ENCODE results near the gene SRF. TPM values are rescaled to one million over a fixed set of nuclear protein-coding genes. Genes with fewer than 3 reads are reported as not detected.

SRF gene
- total and polyA plus RNA-seq, 2 of the 4 experiments (the other 2 are of a cell fraction), result 20.6 to 56.3 TPM

DNA sequence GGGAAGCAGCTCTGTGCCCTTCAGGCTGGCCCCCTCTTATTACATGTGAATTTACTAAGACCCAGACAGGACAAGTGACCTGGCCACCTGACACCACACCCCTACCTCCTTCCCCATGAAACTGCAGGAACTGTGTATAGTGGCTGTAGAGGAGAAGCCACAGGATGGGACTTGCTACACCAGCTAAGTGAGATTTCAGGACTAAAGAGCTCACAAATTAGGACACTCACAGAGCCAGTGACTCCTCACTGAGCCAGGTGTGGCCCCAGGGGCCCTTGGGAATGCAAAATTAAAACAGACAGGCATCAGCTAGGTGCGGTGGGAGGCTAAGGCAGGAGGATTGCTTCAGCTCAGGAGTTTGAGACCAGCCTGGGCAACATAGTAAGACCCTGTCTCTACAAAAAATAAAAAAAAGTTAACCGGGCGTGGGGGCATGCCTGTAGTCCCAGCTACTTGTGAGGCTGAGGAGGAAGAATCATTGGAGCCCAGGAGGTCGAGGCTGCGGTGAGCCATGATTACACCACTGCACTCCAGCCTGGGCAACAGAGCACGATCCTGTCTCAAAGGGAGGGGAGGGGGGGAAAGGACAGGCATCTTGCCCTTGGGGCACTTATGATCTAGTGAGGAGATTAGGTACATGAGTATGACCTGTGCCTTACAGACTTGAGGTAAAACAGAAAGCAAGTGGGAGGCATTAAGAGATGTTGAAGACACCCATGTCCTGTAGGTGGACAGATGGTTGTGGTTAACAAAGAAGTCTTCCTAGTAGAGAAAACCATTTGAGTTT lies 23.2 kb upstream of the SRF start:
- CTCF ChIA-PET, result no interaction called here
- in situ Hi-C loops (cut with MboI; ENCODE audit: low sequenced_read_pairs), result loop anchor here (10.0 kb wide), 1 partner anchor 243 kb away; no protein-coding TSS in a partner anchor

More for the DNA sequence above, 23.2 kb upstream of the SRF start:
- WGBS, 2 experiments (ENCODE audit: extremely low coverage in 2 of 2, insufficient read length in 1 of 2), result no CpG with 5 or more reads among the region's 6 CpGs
- Histone ChIP-seq H3K14ac (replicated peaks; ENCODE audit: low read depth, low read length) (no peak overlapping the region), H2AK5ac (ENCODE audit: low read depth, low read length) (no peak overlapping the region), H3K4ac (ENCODE audit: low read depth, low read length) (no peak overlapping the region), H3K36me3 (ENCODE audit: control insufficient read depth, insufficient read depth, low read length) (peaks cover 43% of the 10 kb centered on the region), H2BK20ac (ENCODE audit: low read depth, low read length) (no peak overlapping the region), H4K20me1 (ENCODE audit: insufficient read depth, low read length) (peaks cover 6% of the 10 kb centered on the region; the same call in 1 of the 2 replicates), H3K9me1 (ENCODE audit: insufficient read depth, low read length) (0 out of 2 replicates have a peak, but pooled peaks cover 3% of the 10 kb centered on the region), H3K56ac (ENCODE audit: extremely low read depth, insufficient read depth, low read length) (no peak overlapping the region), H3K9me3 (ENCODE audit: control insufficient read depth, insufficient read depth, low read length) (no peaks in the 10 kb centered on the region), H3K27ac (ENCODE audit: insufficient read depth, low read length) (no peak overlapping the region), H2BK5ac (ENCODE audit: low read depth, low read length, poor library complexity, severe bottlenecking) (no peak overlapping the region), H4K5ac (ENCODE audit: low read depth, low read length) (no peak overlapping the region), H3K4me1 (ENCODE audit: control insufficient read depth, insufficient read depth, low read length) (peaks cover 11% of the 10 kb centered on the region), H3K27me3 (ENCODE audit: control insufficient read depth, insufficient read depth, low read length) (no peaks in the 10 kb centered on the region), H2AK9ac (replicated peaks; ENCODE audit: low read depth, low read length, poor library complexity) (no peak overlapping the region), H2BK15ac (ENCODE audit: low read depth, low read length) (no peak overlapping the region), H3K18ac (ENCODE audit: low read depth, low read length) (no peak overlapping the region), H3K4me2 (ENCODE audit: low read depth, low read length) (no peak overlapping the region), H3K23ac (ENCODE audit: low read depth, low read length) (no peak overlapping the region), H2BK120ac (ENCODE audit: low read depth, low read length) (no peak overlapping the region), H4K8ac (ENCODE audit: low read depth in 2 of 2, low read length in 2 of 2) (no peak overlapping the region), H3K4me3 (ENCODE audit: insufficient read depth, low read depth, low read length) (no peak overlapping the region), H3K9ac (ENCODE audit: low read depth, low read length) (no peak overlapping the region), H4K91ac (ENCODE audit: insufficient read depth, low read depth, low read length) (no peak overlapping the region), H3K79me1 (ENCODE audit: low read depth in 1 of 2, low read length in 2 of 2) (peaks cover 5 to 22% of the 10 kb centered on the region in 2 experiments; a peak in 2 of 4 replicates), H2AFZ (replicated peaks; ENCODE audit: low read length, poor library complexity) (no peak overlapping the region)
- DNase-seq (no peak), ATAC-seq (ENCODE audit: low read depth) (no peak)
- intact Hi-C loops (cut with micrococcal nuclease) (no loop called here), dilution Hi-C loops (cut with HindIII; ENCODE audit: low sequenced_read_pairs, unreplicated experiment) (no loop called here)
- BruUV-seq (replicated peaks), result no TSS peak
- TF ChIP-seq, protein P1, sequence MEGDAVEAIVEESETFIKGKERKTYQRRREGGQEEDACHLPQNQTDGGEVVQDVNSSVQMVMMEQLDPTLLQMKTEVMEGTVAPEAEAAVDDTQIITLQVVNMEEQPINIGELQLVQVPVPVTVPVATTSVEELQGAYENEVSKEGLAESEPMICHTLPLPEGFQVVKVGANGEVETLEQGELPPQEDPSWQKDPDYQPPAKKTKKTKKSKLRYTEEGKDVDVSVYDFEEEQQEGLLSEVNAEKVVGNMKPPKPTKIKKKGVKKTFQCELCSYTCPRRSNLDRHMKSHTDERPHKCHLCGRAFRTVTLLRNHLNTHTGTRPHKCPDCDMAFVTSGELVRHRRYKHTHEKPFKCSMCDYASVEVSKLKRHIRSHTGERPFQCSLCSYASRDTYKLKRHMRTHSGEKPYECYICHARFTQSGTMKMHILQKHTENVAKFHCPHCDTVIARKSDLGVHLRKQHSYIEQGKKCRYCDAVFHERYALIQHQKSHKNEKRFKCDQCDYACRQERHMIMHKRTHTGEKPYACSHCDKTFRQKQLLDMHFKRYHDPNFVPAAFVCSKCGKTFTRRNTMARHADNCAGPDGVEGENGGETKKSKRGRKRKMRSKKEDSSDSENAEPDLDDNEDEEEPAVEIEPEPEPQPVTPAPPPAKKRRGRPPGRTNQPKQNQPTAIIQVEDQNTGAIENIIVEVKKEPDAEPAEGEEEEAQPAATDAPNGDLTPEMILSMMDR (conservative IDR thresholded peaks at IDR 0.05; ENCODE audit: low read depth, low read length), result no peak
- TF ChIP-seq, protein P2, sequence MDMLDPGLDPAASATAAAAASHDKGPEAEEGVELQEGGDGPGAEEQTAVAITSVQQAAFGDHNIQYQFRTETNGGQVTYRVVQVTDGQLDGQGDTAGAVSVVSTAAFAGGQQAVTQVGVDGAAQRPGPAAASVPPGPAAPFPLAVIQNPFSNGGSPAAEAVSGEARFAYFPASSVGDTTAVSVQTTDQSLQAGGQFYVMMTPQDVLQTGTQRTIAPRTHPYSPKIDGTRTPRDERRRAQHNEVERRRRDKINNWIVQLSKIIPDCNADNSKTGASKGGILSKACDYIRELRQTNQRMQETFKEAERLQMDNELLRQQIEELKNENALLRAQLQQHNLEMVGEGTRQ (IDR thresholded peaks at IDR 0.05; ENCODE audit: low read depth, low read length), result no peak
- no peak for TF ChIP-seq SMC3 (IDR thresholded peaks at IDR 0.05; ENCODE audit: low read depth, low read length)
- no peak for TF ChIP-seq MAFK (IDR thresholded peaks at IDR 0.05; ENCODE audit: low read depth, low read length)
- no peak for TF ChIP-seq BHLHE40 (IDR thresholded peaks at IDR 0.05; ENCODE audit: low read depth, low read length)
- no peak for TF ChIP-seq NFE2L2 (IDR thresholded peaks at IDR 0.05; ENCODE audit: low read depth, low read length)
- no peak for TF ChIP-seq RFX5 (IDR thresholded peaks at IDR 0.05; ENCODE audit: low read depth, low read length)
- TF ChIP-seq RCOR1 (IDR thresholded peaks at IDR 0.05; ENCODE audit: insufficient replicate concordance, low read length), result no peak
- TF ChIP-seq MAZ (IDR thresholded peaks at IDR 0.05; ENCODE audit: borderline replicate concordance, low read depth, low read length), result no peak
- no peak for TF ChIP-seq RAD21 (IDR thresholded peaks at IDR 0.05; ENCODE audit: low read length)
- no peak for TF ChIP-seq MXI1 (IDR thresholded peaks at IDR 0.05; ENCODE audit: borderline replicate concordance, low read depth, low read length)
- no peak for TF ChIP-seq FOS (IDR thresholded peaks at IDR 0.05; ENCODE audit: low read depth, low read length)
- no peak for TF ChIP-seq CEBPB (IDR thresholded peaks at IDR 0.05; ENCODE audit: low read depth, low read length)
- TF ChIP-seq, protein P3, sequence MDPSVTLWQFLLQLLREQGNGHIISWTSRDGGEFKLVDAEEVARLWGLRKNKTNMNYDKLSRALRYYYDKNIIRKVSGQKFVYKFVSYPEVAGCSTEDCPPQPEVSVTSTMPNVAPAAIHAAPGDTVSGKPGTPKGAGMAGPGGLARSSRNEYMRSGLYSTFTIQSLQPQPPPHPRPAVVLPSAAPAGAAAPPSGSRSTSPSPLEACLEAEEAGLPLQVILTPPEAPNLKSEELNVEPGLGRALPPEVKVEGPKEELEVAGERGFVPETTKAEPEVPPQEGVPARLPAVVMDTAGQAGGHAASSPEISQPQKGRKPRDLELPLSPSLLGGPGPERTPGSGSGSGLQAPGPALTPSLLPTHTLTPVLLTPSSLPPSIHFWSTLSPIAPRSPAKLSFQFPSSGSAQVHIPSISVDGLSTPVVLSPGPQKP (IDR thresholded peaks at IDR 0.05; ENCODE audit: borderline replicate concordance, low read depth, low read length), result no peak
- no peak for TF ChIP-seq POLR2A (IDR thresholded peaks at IDR 0.05; ENCODE audit: low read depth, low read length)
- POLR2A ChIA-PET (ENCODE audit: unreplicated experiment), result no interaction called here

Data from IMR-90 (cell line).